Measurements from ENCODE around the gene AMHR2. TPM values are rescaled to one million over a fixed set of nuclear protein-coding genes. Genes with fewer than 3 reads are reported as not detected.
"Not testable (repeated sequence)": the region's sequence is repeated elsewhere in the genome, so short reads cannot be mapped to it uniquely, and the experiment has no call there.

Gene AMHR2
- total RNA-seq (2014; rRNA removed; shearing (Covaris generic)) (not detected in 2 replicates), polyA plus RNA-seq (2016; fragmentation: Nextera tagmentation; extraction: Ambion mirVana) (not detected in 2 replicates)

- H3K4me2 ChIP-seq (ENCODE audit: unreplicated experiment), result no peak within 1 kb of the TSS
- in situ Hi-C loops (cut with MboI), result no loop called here
- peaks cover 8% of the 10 kb centered on the region for H3K4me1 ChIP-seq (ENCODE audit: insufficient read depth)
Observed at GRCh38 chr12:53423597-53423996, at the start of gene AMHR2. Gene AMHR2 (plus strand): TSS chr12:53423855. CDS start chr12:53423935, 80 bp downstream.

GRCh38 chr12:53374277-53374676 lies 49.4 kb upstream of the AMHR2 start:
- H3K4me3 ChIP-seq, DNase-seq: not testable (repeated sequence)
- 82 to 84% methylated on average over 14 of the region's 14 CpGs for WGBS, 2 experiments (ENCODE audit: low coverage in 1 of 2, low lambda C conversion rate in 2 of 2, missing lambda C conversion rate in 2 of 2)

More at GRCh38 chr12:53423597-53423996, at the start of gene AMHR2:
- Histone ChIP-seq H3K27me3 (replicated peaks; ENCODE audit: insufficient read depth) (no peaks in the 10 kb centered on the region), H3F3A (ENCODE audit: insufficient read depth) (peaks cover 6% of the 10 kb centered on the region), H3K9me2 (ENCODE audit: insufficient read depth) (no peaks in the 10 kb centered on the region), H4K20me1 (ENCODE audit: insufficient read depth) (no peaks in the 10 kb centered on the region), H2AFZ (no peak within 1 kb of the TSS), H3K27ac (no peak within 1 kb of the TSS), H3K9ac (no peak within 1 kb of the TSS), H3K9me3 (ENCODE audit: low read depth) (no peaks in the 10 kb centered on the region), H3K36me3 (ENCODE audit: low read depth) (no peaks in the 10 kb centered on the region), H3K79me2 (ENCODE audit: insufficient read depth) (no peaks in the 10 kb centered on the region), H3K4me3 (no peak within 1 kb of the TSS)
- no peak for DNase-seq
- 100% methylated on average over 1 of the region's 1 CpG for WGBS, 2 experiments (ENCODE audit: low coverage in 1 of 2, low lambda C conversion rate in 2 of 2, missing lambda C conversion rate in 2 of 2)
- no peak for TF ChIP-seq EZH2 (IDR thresholded peaks at IDR 0.05; ENCODE audit: insufficient read depth, poor library complexity, severe bottlenecking)
- TF ChIP-seq EZH2phosphoT487 (IDR thresholded peaks at IDR 0.05; ENCODE audit: insufficient read depth, low read depth), result no peak

GRCh38 chr12:53376747-53377146 lies 46.9 kb upstream of the AMHR2 start:
- no peaks in the 10 kb centered on the region for H3K36me3 ChIP-seq (ENCODE audit: low read depth)
- H4K20me1 ChIP-seq (ENCODE audit: insufficient read depth), result no peaks in the 10 kb centered on the region
- DNase-seq, result no peak
- TF ChIP-seq EZH2phosphoT487 (IDR thresholded peaks at IDR 0.05; ENCODE audit: insufficient read depth, low read depth) (no peak), EZH2 (IDR thresholded peaks at IDR 0.05; ENCODE audit: insufficient read depth, poor library complexity, severe bottlenecking) (no peak)
- peaks cover 9% of the 10 kb centered on the region for H3K4me1 ChIP-seq (ENCODE audit: insufficient read depth)
- H3K9me3 ChIP-seq (ENCODE audit: low read depth), result no peaks in the 10 kb centered on the region
- no peak overlapping the region for H3K4me2 ChIP-seq (ENCODE audit: unreplicated experiment)
- in situ Hi-C loops (cut with MboI), result no loop called here
- no peaks in the 10 kb centered on the region for H3K27me3 ChIP-seq (replicated peaks; ENCODE audit: insufficient read depth)
- H3K9me2 ChIP-seq (ENCODE audit: insufficient read depth), result no peaks in the 10 kb centered on the region
- peaks cover 3% of the 10 kb centered on the region for H3K79me2 ChIP-seq (ENCODE audit: insufficient read depth)
- H3F3A ChIP-seq (ENCODE audit: insufficient read depth), result peaks cover 17% of the 10 kb centered on the region
- H2AFZ ChIP-seq, result no peak overlapping the region
- no peak overlapping the region for H3K4me3 ChIP-seq
- 67 to 70% methylated on average over 2 of the region's 2 CpGs for WGBS, 2 experiments (ENCODE audit: low coverage in 1 of 2, low lambda C conversion rate in 2 of 2, missing lambda C conversion rate in 2 of 2)
- no peak overlapping the region for H3K9ac ChIP-seq
- no peak overlapping the region for H3K27ac ChIP-seq

More at GRCh38 chr12:53374277-53374676, 49.4 kb upstream of the AMHR2 start:
- Histone ChIP-seq H3K4me1 (ENCODE audit: insufficient read depth) (peaks cover 16% of the 10 kb centered on the region), H2AFZ (peak overlapping the region; percentile 87; the same call in 1 of the 2 replicates), H3F3A (ENCODE audit: insufficient read depth) (peaks cover 13% of the 10 kb centered on the region)
- H3K79me2 ChIP-seq (ENCODE audit: insufficient read depth); H3K36me3 ChIP-seq (ENCODE audit: low read depth); H3K4me2 ChIP-seq (ENCODE audit: unreplicated experiment); H3K9me3 ChIP-seq (ENCODE audit: low read depth); H3K27ac ChIP-seq; H3K9ac ChIP-seq; H3K27me3 ChIP-seq (replicated peaks; ENCODE audit: insufficient read depth); H3K9me2 ChIP-seq (ENCODE audit: insufficient read depth); in situ Hi-C loops (cut with MboI); H4K20me1 ChIP-seq (ENCODE audit: insufficient read depth): not testable (repeated sequence)

GRCh38 chr12:53378222-53378621 lies 45.4 kb upstream of the AMHR2 start:
- no peak for TF ChIP-seq EZH2 (IDR thresholded peaks at IDR 0.05; ENCODE audit: insufficient read depth, poor library complexity, severe bottlenecking)
- no peak for TF ChIP-seq EZH2phosphoT487 (IDR thresholded peaks at IDR 0.05; ENCODE audit: insufficient read depth, low read depth)
- peaks cover 8% of the 10 kb centered on the region; the same call in 1 of the 2 replicates for H3K36me3 ChIP-seq (ENCODE audit: low read depth)
- peak overlapping the region; percentile 77; the same call in 1 of the 2 replicates for H3K4me3 ChIP-seq

More at GRCh38 chr12:53378222-53378621, 45.4 kb upstream of the AMHR2 start:
- Histone ChIP-seq H3K9me2 (ENCODE audit: insufficient read depth) (no peaks in the 10 kb centered on the region), H3K4me2 (ENCODE audit: unreplicated experiment) (no peak overlapping the region), H3K79me2 (ENCODE audit: insufficient read depth) (peaks cover 18% of the 10 kb centered on the region), H3K27me3 (replicated peaks; ENCODE audit: insufficient read depth) (no peaks in the 10 kb centered on the region), H3F3A (ENCODE audit: insufficient read depth) (peaks cover 10% of the 10 kb centered on the region), H2AFZ (peak overlapping the region; percentile 97), H3K9me3 (ENCODE audit: low read depth) (no peaks in the 10 kb centered on the region), H3K4me1 (ENCODE audit: insufficient read depth) (peaks cover 20% of the 10 kb centered on the region), H3K27ac (no peak overlapping the region), H4K20me1 (ENCODE audit: insufficient read depth) (no peaks in the 10 kb centered on the region), H3K9ac (no peak overlapping the region)
- WGBS, 2 experiments (ENCODE audit: low coverage in 1 of 2, low lambda C conversion rate in 2 of 2, missing lambda C conversion rate in 2 of 2), result 93 to 95% methylated on average over 12 of the region's 12 CpGs
- no peak for DNase-seq
- in situ Hi-C loops (cut with MboI), result no loop called here
